Stimulated activated CD8-positive, alpha-beta memory T cell treated with anti-CD3 and anti-CD28 coated beads, Interleukin-7, amount 100 ng/mL, for 48 hours (primary cell): ENCODE measurements around the gene USP53.
"Not testable (repeated sequence)": the region's sequence is repeated elsewhere in the genome, so short reads cannot be mapped to it uniquely, and the experiment has no call there.

Experiments used
- DNase-seq, 2 donors: peaks; one replicate each; pipeline ENCODE4 v3.0.0-alpha.2; 2020; ENCODE audit warnings: low read depth in 1 of 2; ENCODE audit errors: extremely low read depth in 1 of 2

The USP53 gene

DNA sequence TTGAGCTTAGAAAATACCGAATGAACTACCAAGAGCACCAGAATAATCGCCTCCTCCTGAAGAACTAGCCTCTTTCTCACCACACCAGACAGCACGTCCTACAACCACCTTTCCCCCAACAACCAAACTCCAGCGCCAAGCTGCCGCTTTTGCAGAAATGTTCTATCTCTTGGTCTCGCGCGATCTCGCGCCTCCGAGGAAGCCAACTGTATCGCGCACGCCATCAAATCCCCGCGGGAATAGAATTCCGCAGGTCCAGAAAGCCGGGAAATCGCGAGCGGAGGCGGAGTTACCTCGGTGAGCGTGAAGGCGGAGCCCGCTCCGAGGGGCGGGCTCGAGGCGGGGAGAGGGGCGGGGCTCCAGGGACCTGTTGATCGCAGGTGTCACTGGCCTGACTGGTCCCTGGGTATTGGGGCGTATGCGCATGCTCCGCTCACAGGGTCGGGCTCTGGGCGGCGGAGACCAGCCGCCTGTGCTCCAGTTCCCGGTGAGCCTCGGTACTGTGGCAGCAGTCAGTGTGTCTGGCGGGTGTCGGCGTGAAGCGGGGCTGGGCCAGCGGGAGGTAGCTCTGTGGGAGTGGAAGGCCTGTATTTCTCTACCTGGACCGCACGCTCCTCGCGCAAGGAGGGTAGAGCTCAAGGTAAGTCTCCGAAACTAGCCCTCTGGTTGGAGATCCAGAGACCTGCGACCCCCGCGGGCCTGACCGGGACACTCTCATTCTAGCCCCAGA lies at the start of gene USP53:
TSS of gene USP53 (plus strand) at position 480 of the 730 bp plus-strand sequence. CDS start 27,047 bp downstream, outside the sequence.
- DNase-seq, result peak; percentile 91 to 96

DNA sequence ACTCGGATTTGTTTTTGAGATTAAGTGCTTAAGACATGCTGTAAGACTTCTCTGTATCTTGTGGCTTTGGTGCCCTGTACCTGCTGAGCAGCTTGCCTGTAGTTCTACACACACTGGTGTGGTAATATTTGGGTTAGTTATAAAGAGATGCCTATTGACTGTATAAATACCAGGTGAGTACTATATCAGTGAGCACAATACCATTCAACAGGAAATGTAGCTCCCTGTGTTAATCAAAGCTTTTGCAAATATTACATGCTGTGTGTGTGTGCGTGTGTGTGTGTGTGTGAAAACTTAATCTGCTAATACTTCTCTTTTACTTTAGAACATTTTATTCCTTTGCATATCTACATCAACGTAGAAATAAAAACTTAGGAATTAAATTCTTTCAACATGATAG lies 46.7 kb upstream of the USP53 start:
- no peak for DNase-seq

DNA sequence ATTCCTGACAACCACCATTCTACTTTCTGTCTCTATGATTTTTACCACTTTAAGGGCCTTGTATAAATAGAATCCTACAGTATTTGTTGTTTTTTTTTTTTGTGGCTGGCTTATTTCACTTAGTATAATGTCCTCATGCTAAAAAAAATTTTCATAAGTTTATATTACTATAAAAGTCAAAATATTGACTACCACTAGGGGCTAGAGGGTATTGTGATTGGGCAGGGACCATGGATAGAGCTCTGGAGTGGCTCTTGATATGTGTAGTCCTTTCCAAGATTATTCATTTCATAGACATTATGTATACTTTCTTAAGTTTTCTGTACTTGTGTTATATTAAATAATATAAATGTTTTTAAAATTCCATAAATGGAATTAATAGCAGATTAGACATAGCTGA lies 42.3 kb upstream of the USP53 start:
- DNase-seq, result no peak

DNA sequence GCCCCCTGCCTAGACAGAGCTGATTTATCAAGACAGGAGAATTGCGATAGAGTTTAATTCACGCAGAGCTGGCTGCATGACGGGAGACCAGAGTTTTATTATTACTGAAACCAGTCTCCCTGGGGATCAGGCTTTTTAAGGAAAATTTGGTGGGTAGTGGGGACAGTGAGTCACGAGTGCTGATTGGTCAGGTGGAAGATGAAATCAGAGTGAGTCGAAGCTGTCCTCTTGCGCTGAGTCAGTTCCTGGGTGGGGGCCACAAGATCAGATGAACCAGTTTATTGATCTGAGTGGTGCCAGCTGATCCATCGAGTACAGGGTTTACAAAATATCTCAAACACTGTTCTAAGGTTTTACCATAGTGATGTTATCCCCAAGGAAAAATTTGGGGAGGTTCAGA lies 40.3 kb upstream of the USP53 start:
- no peak for DNase-seq

DNA sequence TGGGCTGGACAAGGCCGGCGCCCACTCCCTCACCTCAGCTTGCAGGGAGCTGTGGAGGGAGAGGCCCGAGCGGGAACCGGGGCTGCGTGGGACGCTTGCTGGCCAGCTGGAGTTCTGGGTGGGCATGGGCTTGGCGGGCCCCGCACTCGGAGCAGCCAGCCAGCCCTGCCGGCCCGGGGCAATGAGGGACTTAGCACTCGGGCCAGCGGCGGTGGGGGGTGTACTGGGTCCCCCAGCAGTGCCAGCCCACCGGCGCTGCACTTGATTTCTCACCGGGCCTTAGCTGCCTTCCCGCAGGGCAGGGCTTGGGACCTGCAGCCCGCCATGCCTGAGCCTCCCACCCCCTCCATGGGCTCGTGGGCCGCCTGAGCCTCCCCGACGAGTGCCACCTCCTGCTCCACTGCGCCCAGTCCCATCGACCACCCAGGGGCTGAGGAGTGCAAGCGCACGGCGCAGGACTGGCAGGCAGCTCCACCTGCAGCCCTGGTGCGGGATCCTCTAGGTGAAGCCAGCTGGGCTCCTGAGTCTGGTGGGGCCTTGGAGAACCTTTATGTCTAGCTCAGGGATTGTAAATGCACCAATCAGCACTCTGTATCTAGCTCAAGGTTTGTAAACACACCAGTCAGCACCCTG lies 38.7 kb upstream of the USP53 start:
- not testable (repeated sequence) for DNase-seq

DNA sequence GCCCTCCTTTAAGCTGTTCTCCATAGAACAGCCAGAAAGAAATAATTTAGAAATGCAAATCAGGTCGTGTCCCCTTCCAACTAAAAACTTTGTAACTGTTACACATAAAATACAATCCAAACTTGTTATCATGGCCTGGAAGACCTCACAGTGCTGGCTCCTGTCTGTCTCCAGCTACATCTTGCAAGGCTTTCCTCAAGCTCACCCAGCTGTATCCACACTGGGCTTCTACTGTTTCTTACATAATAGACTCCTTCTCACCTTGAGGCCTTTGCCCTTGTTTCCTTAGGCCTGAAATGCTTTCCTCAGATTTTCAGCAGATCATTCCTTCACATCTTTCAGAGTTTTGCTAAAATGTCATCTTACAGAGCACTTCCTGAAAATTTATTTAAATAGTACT lies 33.5 kb upstream of the USP53 start:
- DNase-seq, result no peak

DNA sequence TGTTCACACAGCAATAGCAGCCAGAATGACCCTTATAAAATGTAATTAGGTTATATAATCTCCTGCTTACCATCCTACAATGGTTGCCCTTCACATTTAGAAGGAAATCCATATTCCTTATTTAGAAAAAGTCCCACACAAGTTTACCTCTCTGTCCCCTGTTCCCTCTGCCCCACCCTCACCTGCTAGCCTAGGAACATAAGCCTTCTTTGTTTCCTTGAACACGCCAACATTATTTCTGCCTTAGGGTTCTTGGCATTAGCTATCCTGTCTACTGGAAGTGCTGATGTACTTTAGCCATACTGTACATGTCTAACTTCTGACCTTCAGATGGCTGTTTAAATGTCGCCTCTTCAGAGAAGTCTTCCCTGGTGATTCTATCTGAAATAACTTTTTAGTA lies 28.4 kb upstream of the USP53 start:
- no peak for DNase-seq

DNA sequence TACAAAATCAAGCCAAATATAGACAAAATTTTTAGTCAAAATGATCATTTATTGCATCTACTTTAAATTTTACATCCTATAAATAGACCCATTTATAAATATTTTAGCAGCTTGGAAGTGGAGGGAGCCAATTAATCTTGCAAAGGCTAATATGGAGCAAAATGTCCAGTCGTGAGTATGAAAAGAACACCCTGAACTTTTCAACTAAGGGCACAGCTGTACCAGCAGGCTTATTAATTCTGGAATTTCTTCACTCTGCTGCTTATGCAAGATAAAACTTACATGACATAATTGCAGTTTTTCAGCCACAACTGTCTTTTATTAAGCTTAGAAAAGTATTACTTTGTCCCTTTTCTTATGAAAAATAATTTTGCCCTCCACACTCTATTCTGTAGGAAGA lies 22.9 kb upstream of the USP53 start:
- no peak for DNase-seq

DNA sequence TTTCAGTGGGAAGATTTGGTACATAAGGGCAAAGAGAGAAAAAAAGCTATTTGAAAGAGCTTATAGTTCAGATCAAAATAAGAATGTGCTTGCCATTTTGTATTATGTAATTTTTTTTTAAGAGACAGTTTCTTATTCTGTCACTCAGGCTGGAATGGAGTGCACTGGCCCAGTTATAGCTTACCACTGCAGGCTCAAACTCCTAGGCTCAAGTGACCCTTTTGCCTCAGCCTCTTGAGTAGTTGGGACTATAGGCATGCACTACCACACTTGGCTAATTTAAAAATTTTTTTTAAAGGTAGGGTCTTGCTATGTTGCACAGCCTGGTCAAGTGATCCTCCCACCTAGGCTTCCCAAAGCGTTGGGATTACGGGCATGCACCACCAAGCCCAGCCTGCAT lies 22.2 kb upstream of the USP53 start:
- no peak for DNase-seq

DNA sequence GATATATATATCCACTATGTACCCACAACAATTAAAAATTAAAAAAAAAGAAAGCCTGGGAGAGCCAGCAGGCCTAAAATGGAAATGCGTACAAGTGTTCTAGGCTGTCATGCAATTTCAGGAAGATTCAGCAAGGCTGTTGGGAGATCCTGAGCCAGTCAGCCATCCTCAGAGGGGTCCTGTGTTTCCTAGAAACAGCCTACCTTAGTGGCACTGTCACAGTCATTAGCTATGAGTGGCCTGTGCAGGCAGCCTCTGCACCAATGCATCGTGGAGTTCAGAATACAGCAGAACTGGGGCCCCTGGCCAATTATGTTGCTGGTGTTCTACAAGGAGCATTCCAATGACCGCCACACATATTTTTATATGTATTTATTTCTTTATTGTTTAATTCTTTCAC lies 21.0 kb upstream of the USP53 start:
- no peak for DNase-seq

DNA sequence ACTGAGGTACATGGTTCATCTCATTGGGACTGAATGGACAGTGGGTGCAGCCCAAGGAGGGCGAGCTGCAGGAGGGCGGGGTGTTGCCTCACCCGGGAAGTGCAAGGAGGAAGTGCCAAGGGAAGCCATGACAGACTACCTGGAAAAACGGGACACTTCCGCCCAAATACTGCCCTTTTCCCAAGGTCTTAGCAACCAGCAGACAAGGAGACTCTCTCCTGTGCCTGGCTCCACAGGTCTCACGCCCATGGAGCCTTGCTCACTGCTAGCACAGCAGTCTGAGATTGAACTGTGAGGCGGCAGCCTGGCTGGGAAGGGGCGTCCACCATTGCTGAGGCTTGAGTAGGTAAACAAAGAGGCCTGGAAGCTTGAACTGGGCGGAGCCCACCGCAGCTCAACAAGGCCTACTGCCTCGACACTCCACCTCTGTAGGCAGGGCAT lies 14.7 kb upstream of the USP53 start:
- no peak for DNase-seq

DNA sequence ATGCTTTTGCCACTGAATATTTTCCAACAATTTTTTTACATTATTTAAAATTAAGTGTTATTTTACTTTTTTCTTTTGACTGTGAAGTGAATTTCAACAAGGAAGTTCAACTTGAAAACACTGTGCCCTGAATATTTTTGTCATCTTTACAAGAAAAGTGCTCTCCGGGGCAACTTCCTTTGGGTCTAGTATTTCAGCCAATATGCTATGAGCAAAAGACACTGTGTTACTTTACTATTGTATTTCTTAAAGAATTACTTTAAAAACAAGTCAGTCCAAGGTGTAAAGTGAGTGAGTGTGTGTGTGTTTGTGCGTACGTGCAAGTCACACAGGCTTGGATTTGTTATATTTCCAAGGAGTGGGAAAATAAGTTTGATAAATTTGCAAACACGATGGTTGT lies 7.6 kb upstream of the USP53 start:
- DNase-seq, result no peak

DNA sequence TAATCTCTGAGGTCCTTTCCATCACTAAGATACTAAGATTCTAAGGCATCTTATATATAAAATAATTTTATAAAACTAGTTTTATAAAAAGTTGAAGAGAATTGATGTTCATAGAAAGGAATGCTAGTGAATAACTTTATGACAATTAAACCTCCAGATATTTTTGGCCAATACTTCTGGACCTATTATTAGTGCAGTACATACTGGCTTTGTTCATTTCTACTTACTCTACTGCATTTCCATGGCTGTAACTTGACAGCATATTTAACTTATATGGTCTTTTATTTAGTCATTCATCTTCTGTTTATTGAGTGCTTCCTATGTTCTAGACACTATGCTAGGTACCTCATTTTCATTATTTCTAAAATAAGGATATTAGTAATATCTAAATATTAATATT lies 6.8 kb upstream of the USP53 start:
- no peak for DNase-seq

DNA sequence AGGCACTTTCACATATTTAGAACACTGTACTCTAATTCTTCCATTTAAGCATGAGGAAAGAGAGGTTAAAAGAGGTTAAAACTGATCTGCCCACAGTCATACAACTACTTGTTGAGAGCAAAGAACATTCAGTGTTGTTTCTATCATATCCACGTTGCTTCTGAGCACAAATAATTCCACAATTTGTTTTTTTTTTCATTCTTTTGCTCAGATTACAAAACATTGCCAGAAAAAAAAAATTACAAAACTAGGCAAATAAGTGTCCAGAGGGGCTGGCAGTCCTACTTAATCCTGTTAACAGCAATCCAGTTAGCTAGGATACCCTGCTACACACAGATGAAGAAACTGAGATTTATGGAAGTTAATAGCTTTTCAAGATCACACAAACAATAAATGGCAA lies 6.3 kb upstream of the USP53 start:
- DNase-seq, result no peak

DNA sequence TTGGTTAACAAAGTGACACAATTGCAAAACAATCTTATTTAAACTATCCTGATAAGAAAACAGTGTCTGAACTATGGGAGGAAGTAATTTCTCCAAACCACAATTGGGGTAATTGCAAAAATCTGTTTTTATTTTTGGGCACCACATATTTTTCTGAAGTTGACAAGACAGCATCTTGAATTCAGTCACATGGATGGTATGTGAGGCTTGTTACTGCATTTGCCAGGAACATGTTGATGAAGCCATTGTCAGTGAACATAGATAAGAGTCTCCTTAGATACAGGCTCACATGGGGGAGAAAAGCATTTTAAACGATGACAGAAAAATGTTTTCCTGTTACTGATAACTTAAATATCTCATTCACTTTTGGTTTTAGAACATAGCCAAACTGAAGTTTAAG lies 5.5 kb upstream of the USP53 start:
- DNase-seq, result no peak

DNA sequence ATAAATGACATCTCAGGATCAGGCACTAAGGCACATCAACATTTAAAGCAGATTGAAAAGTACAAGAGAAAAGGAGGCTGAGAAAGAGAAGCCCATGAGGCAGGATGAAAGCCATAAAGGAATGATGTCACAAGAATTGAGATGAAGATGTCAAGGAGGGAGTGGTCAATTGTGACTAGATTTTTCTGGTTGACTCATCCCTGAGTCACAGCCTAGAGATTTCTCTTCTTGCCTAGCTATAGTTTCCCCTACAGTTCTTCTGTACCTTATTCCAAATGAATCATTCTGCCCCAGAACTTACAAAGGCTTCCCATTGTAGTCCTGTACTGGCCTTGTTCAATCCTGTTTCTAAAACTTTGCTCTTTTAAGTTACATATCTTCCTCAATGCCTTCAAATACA lies 3.4 kb upstream of the USP53 start:
- DNase-seq, result peak in 1 of 2 donors; percentile 36

DNA sequence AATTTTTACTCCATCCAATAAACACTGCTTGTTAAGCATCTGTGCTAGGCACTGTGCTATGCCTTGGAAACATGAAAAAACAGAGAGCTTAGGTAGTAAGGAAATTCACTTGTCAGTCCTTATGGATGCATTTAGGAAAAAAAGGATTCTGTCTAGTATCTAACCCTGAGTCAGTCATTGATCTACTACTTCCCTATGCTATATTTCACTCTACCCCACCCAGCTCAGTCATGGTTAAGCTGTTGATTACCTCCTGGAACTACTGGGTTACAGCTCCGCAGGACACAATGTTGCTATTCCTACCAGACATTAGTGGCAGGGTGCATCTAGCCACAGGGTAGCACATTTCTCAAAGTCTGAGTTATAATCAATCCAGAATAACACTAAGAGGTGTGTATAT lies 2.9 kb upstream of the USP53 start:
- no peak for DNase-seq

DNA sequence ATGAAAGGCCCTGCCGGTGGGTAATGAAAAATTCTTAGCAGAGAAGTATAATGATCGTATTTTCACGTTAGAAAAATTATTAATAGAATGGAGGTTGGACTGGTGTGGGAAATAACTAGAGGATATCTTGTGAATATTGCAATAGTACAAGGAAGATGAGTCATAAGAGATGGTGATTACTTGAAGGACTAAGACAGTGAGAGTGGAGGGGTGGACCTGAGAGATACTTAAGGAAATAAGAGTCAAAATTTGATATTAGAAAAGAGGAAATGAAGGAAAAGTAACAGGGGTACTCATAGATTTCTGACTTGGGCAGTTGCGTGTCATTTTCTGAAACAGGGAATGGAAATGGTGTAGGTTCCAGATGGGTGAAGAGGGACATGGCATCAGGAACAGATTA lies 1.7 kb upstream of the USP53 start:
- no peak for DNase-seq

DNA sequence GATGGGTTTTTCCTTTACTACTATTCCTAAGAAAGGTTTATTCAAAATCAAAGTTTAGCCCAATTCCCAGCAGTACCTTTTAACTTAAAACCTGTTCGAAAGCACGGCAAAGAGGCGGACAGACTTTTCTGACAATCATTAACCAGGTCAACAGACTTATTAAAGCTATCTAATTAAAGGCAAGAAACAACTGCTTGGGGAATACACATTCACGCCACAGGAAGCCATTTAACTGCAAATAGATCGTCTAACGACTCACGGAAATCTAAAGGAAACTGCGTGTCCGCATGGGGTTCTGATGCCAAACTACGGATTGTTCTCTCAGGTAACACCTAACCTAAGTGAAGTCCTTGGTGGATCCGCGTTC lies 663 bp upstream of the USP53 start:
- DNase-seq, result no peak

DNA sequence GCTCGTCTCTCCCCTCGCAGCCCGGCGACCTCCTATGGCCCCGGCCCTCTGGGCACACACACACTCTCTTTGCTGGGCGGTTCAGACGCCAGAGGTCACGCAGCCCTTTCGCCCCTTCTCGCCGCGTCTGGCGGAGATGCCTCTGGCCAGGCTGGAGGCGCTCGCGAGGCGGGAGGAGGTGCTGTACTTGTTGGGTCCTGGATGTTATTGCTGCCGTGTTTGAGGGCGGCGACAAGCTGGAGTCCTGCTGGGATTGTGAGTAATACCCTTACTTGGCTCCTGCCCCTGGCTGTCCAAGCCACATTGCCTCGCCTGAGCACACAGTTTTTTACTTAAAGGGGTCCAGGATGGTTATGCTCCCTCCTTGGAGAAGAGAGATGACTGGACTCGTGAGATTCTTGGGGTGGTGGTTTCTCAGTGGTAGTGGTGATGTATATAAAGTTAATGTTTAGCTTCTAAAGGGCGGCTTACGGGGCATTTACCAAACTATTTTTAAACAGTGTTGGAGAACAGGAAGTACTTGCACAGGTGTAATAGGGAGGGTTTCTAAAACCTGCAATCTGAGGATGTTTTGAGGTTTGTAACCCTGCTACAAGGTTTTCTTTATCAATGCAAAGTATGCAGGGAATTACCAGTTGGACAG lies 572 bp downstream of the USP53 start:
- peak; percentile 28 to 62 for DNase-seq

DNA sequence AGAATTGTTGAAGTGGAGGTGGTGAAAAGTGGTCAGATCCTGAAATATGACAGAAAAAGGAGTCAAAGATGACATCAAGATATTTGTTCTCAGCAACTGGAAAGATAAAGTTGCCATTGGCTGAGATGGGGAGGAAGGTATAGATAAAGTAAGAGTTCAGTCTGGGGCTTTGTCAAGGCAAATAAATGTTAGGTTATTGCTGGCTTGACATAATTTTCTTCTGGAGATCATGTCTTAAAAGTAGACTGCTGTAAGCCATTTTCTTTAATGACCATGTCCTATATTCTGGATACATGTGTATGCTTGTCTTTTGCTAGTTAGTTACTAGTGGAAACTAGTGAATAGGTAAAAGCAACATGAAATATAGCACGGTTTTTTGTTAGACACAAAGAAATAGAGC lies 5.6 kb downstream of the USP53 start:
- DNase-seq, result no peak

DNA sequence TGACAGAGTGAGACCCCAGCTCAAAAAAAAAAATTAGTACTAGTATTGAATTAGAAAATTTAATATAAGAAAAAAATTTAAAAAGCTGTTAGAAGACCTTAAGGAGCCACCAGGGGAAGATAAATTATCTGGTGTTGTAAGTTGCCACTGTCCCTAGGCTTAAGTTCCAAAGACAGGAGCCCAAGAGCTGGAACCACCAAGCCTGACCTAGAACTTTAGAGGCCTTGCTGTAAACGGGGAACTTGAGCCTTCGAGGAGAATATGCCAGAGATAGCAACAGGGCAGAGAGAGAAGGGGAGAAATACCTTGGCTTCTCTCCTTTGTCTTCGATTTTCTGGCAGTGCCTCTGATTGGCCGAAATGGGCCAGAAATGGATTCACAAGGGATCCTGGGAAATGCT lies 8.9 kb downstream of the USP53 start:
- no peak for DNase-seq
